Mesenchymal stem cell (in vitro differentiated cells and primary cell): ENCODE data around the gene ZFHX3.
A peak's percentile ranks its signal among the peaks of the same experiment; 100 is the strongest.

Experiments used
- DNase-seq: peaks from one replicate; pipeline ENCODE4 v3.0.0-alpha.2; 2013
- H2AFZ ChIP-seq: one replicate; pipeline ENCODE4 v1.6.1; 2013; ENCODE audit warnings: low read depth, mild to moderate bottlenecking, control low read depth, inconsistent platforms, low read length, moderate library complexity
- H2AK5ac ChIP-seq: 2 replicates; pipeline ENCODE4 v1.6.1; 2013; ENCODE audit warnings: low read length, moderate library complexity, mild to moderate bottlenecking, inconsistent platforms; ENCODE audit not compliant: severe bottlenecking
- H2BK120ac ChIP-seq: one replicate; pipeline ENCODE4 v1.6.1; 2013; ENCODE audit warnings: low read depth, mild to moderate bottlenecking, inconsistent platforms, low read length, moderate library complexity
- H2BK12ac ChIP-seq, 2 experiments: one replicate each; pipeline ENCODE4 v1.6.1; 2013; ENCODE audit warnings: inconsistent platforms in 2 of 2, low read length in 2 of 2, mild to moderate bottlenecking in 2 of 2, moderate library complexity in 2 of 2, control low read depth in 1 of 2
- H2BK15ac ChIP-seq: one replicate; pipeline ENCODE4 v1.6.1; 2013; ENCODE audit warnings: mild to moderate bottlenecking, low read depth, inconsistent platforms; ENCODE audit not compliant: poor library complexity, severe bottlenecking
- H2BK5ac ChIP-seq: 2 replicates; pipeline ENCODE4 v1.6.1; 2013; ENCODE audit warnings: low read depth, mild to moderate bottlenecking, low read length, control low read depth, inconsistent platforms; ENCODE audit not compliant: poor library complexity, severe bottlenecking
- H3K14ac ChIP-seq, 2 experiments: one replicate each; pipeline ENCODE4 v1.6.1; 2013; ENCODE audit warnings: inconsistent platforms in 2 of 2, low read length in 2 of 2, control low read depth in 1 of 2, mild to moderate bottlenecking in 1 of 2, moderate library complexity in 1 of 2
- H3K18ac ChIP-seq, 2 experiments: one replicate each; pipeline ENCODE4 v1.6.1; 2013; ENCODE audit warnings: inconsistent platforms in 2 of 2, low read length in 2 of 2, control low read depth in 1 of 2, low read depth in 1 of 2, mild to moderate bottlenecking in 1 of 2
- H3K23ac ChIP-seq, 2 experiments: one replicate each; pipeline ENCODE4 v1.6.1; 2013; ENCODE audit warnings: inconsistent platforms in 2 of 2, low read length in 2 of 2, mild to moderate bottlenecking in 2 of 2, moderate library complexity in 2 of 2, control low read depth in 1 of 2
- H3K27ac ChIP-seq: 2 replicates; pipeline ENCODE4 v1.5.1; 2013; ENCODE audit warnings: mild to moderate bottlenecking, moderate library complexity, low read length, control low read depth, inconsistent platforms; ENCODE audit not compliant: poor library complexity, severe bottlenecking
- H3K27me3 ChIP-seq, 2 experiments: 2 replicates each; pipeline versions ENCODE4 v1.6.1 to v1.7.0; 2013; ENCODE audit warnings: low read length in 2 of 2, mild to moderate bottlenecking in 2 of 2, moderate library complexity in 2 of 2, control low read depth in 1 of 2, inconsistent platforms in 1 of 2; ENCODE audit not compliant: control insufficient read depth in 1 of 2, insufficient read depth in 1 of 2
- H3K36me3 ChIP-seq, 2 experiments: 2 replicates each; pipeline versions ENCODE4 v1.6.1 to v1.7.0; 2013; ENCODE audit warnings: low read length in 2 of 2, control low read depth in 1 of 2, inconsistent platforms in 1 of 2, low read depth in 1 of 2, mild to moderate bottlenecking in 1 of 2; ENCODE audit not compliant: insufficient read depth in 2 of 2, control insufficient read depth in 1 of 2
- H3K4ac ChIP-seq, 2 experiments: one replicate each; pipeline ENCODE4 v1.6.1; 2013; ENCODE audit warnings: inconsistent platforms in 2 of 2, low read length in 2 of 2, mild to moderate bottlenecking in 2 of 2, moderate library complexity in 2 of 2, control low read depth in 1 of 2, low read depth in 1 of 2
- H3K4me1 ChIP-seq: 2 replicates; pipeline ENCODE4 v1.6.1; 2013; ENCODE audit warnings: low read depth, low read length, control low read depth; ENCODE audit not compliant: control insufficient read depth, insufficient read depth
- H3K4me2 ChIP-seq: 2 replicates; pipeline ENCODE4 v1.6.1; 2013; ENCODE audit warnings: low read length, mild to moderate bottlenecking, inconsistent platforms; ENCODE audit not compliant: poor library complexity, severe bottlenecking
- H3K4me3 ChIP-seq, 2 experiments: 2 replicates each; pipeline versions ENCODE4 v1.5.1 to v1.7.0; 2013; ENCODE audit warnings: low read length in 2 of 2, mild to moderate bottlenecking in 2 of 2, control low read depth in 1 of 2, low read depth in 1 of 2; ENCODE audit not compliant: insufficient read depth in 1 of 2
- H3K79me1 ChIP-seq: replicated peaks from 2 replicates; pipeline ENCODE4 v1.6.1; 2013; ENCODE audit warnings: mild to moderate bottlenecking, control low read depth, low read length, inconsistent platforms; ENCODE audit not compliant: poor library complexity, severe bottlenecking
- H3K9ac ChIP-seq: 2 replicates; pipeline ENCODE4 v1.7.0; 2013; ENCODE audit warnings: mild to moderate bottlenecking, low read length, moderate library complexity
- H3K9me3 ChIP-seq: 2 replicates; pipeline ENCODE4 v1.7.0; 2013; ENCODE audit warnings: mild to moderate bottlenecking, low read length; ENCODE audit not compliant: control insufficient read depth
- H4K8ac ChIP-seq: one replicate; pipeline ENCODE4 v1.6.1; 2013; ENCODE audit warnings: inconsistent platforms, mild to moderate bottlenecking, low read length, moderate library complexity
- H4K91ac ChIP-seq: one replicate; pipeline ENCODE4 v1.6.1; 2013; ENCODE audit warnings: mild to moderate bottlenecking, low read length, inconsistent platforms
- WGBS: methylation state at CpG from one replicate; pipeline ENCODE4 v1.1.7; 2013; ENCODE audit warnings: mixed read lengths; 5-methylcytosine and 5-hydroxymethylcytosine counted together

ZFHX3 gene

DNA sequence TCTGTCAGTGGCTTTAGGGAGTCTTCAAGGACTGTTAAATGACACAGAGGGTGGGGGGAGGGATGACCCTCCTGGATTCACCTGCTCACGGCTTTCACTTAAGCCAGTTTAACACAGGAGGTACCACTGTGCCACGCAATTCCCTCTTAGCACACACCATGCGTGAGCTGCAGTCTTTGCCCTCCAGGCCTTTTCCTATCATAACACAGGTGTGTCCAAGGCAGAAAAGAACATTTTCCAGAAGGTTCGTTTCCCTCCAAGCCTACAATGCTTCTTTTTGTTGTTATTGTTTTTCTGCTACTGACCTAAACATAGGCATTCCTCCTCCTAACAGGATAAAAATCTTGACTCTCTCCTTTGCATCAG is 1.1 kb downstream of the ZFHX3 start:
- peaks cover 26% of the 10 kb centered on the region for H3K79me1 ChIP-seq
- peak overlapping the region in 1 of 2 experiments; percentile 88 for H3K4me3 ChIP-seq
- peak overlapping the region; percentile 94 for H3K4me2 ChIP-seq
- no peak overlapping the region for H2AK5ac ChIP-seq
- no peak for DNase-seq
- no peaks in the 10 kb centered on the region for H3K27me3 ChIP-seq
- H3K9ac ChIP-seq: peak overlapping the region; percentile 81
- H4K8ac ChIP-seq: no peak overlapping the region
- no peaks in the 10 kb centered on the region for H3K36me3 ChIP-seq
- H3K23ac ChIP-seq: no peak overlapping the region
- no peak overlapping the region for H4K91ac ChIP-seq
- H2AFZ ChIP-seq: no peak overlapping the region
- WGBS: 66% methylated on average over 4 of the region's 4 CpGs
- H3K14ac ChIP-seq: no peak overlapping the region
- no peak overlapping the region for H3K18ac ChIP-seq
- H3K4ac ChIP-seq: no peak overlapping the region
- H3K9me3 ChIP-seq: no peaks in the 10 kb centered on the region
- no peak overlapping the region for H2BK15ac ChIP-seq
- H3K4me1 ChIP-seq: peaks cover 16% of the 10 kb centered on the region
- no peak overlapping the region for H2BK5ac ChIP-seq
- H3K27ac ChIP-seq: no peak overlapping the region
- no peak overlapping the region for H2BK12ac ChIP-seq
- H2BK120ac ChIP-seq: no peak overlapping the region

DNA sequence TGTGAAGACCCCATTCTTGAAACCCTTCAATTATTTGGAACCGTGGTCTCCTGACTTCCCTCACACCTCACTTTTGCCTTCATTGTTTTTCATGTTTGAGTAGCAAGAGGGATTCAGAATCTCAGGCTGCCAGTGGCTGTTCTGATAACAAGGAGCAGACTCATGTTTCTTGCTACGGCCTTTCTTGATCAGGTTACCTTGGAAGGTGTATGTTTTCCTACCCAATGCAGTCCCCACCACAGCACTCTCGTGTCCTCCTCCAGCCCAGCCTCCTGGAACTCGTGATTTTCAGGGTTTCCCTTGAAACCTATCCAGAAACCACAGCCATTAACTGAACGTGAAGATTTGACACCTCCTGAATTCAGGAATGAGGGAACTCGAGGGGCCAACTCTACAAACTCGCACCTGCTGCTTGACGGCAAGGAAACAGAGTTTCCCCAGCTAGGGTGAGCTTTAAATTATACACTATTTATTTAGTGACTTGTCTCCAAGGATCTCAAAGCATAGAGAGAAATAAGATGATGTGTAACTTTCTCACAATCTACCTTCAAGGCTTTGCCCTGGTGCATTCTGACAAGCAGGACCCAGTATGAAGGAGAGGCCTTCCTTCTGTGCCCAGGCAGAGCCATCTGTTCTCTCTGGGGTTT is 1.6 kb downstream of the ZFHX3 start:
- Histone ChIP-seq H3K4me2 (no peak overlapping the region), H3K18ac (no peak overlapping the region), H4K91ac (no peak overlapping the region), H3K4me1 (peaks cover 16% of the 10 kb centered on the region), H2BK5ac (no peak overlapping the region), H3K4ac (no peak overlapping the region), H3K9me3 (no peaks in the 10 kb centered on the region), H3K14ac (no peak overlapping the region), H2BK15ac (no peak overlapping the region), H3K23ac (no peak overlapping the region), H3K4me3 (peak overlapping the region in 1 of 2 experiments; percentile 88), H3K27me3 (no peaks in the 10 kb centered on the region), H2BK120ac (no peak overlapping the region), H3K9ac (peak overlapping the region; percentile 81), H2BK12ac (no peak overlapping the region), H4K8ac (no peak overlapping the region), H2AFZ (no peak overlapping the region), H3K79me1 (peaks cover 30% of the 10 kb centered on the region), H3K27ac (no peak overlapping the region), H3K36me3 (no peaks in the 10 kb centered on the region), H2AK5ac (no peak overlapping the region)
- 47% methylated on average over 5 of the region's 8 CpGs for WGBS
- DNase-seq: no peak

DNA sequence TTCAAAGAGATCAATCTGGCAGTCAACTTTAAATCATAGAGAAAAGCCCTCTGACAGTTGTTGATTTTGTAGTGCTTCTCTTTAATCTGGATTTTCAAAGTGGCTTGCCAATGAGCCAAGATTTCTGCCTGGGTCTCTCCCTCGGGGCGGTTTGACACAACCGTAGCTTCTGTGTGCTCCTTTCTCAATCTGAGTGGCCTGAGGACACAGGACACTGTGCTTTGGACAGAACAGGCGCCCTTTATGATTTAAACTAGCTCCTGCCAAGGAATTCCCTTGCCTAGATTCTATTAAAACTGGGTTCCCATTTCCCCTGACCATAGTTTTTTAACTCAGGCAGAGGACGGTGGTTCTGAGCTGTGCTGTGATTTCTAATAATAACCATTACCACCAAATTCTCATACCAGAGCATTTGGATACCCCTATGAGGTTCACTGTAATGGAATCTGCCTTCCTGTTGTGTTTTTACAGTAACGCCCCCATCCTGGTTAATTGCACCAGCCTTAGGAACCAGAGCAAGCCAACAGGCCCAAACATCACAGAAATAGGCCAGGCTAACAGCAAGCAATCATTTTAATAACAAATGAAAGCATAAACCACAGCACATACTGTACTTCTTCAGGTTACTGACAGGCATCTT is 4.0 kb downstream of the ZFHX3 start:
- Histone ChIP-seq H3K79me1 (peaks cover 38% of the 10 kb centered on the region), H3K14ac (no peak overlapping the region), H2AFZ (no peak overlapping the region), H2BK15ac (no peak overlapping the region), H3K27ac (no peak overlapping the region), H3K9ac (no peak overlapping the region), H3K23ac (no peak overlapping the region), H3K36me3 (no peaks in the 10 kb centered on the region), H3K4me3 (no peak overlapping the region), H4K91ac (no peak overlapping the region), H3K18ac (no peak overlapping the region), H2BK120ac (no peak overlapping the region), H2AK5ac (no peak overlapping the region), H3K4ac (no peak overlapping the region), H3K27me3 (no peaks in the 10 kb centered on the region), H2BK12ac (no peak overlapping the region), H3K4me2 (no peak overlapping the region), H4K8ac (no peak overlapping the region), H2BK5ac (no peak overlapping the region), H3K9me3 (no peaks in the 10 kb centered on the region), H3K4me1 (peaks cover 14% of the 10 kb centered on the region)
- DNase-seq: no peak
- 73% methylated on average over 6 of the region's 6 CpGs for WGBS

GRCh38 chr16:73042807-73043206 is 5.1 kb downstream of the ZFHX3 start:
- Histone ChIP-seq H2AK5ac (no peak overlapping the region), H3K9ac (no peak overlapping the region), H3K79me1 (peaks cover 41% of the 10 kb centered on the region), H3K4me2 (no peak overlapping the region), H3K14ac (peak overlapping the region in 1 of 2 experiments; percentile 55), H2BK15ac (no peak overlapping the region), H4K91ac (no peak overlapping the region), H3K27ac (no peak overlapping the region), H2BK12ac (no peak overlapping the region), H3K18ac (no peak overlapping the region), H3K27me3 (no peaks in the 10 kb centered on the region), H3K4ac (no peak overlapping the region), H3K4me1 (peaks cover 8% of the 10 kb centered on the region), H3K9me3 (no peaks in the 10 kb centered on the region), H3K23ac (peak overlapping the region in 1 of 2 experiments; percentile 16), H2AFZ (no peak overlapping the region), H4K8ac (no peak overlapping the region), H3K4me3 (no peak overlapping the region), H2BK120ac (no peak overlapping the region), H3K36me3 (no peaks in the 10 kb centered on the region), H2BK5ac (no peak overlapping the region)
- WGBS: 94% methylated on average over 2 of the region's 4 CpGs
- no peak for DNase-seq
